Retinal pigment epithelial cell (primary cell): Measurements from ENCODE around the gene LRRC57.

ENCODE experiments used
- DNase-seq: peaks from one replicate; pipeline ENCODE4 v3.0.0-alpha.2; 2010; ENCODE audit warnings: low read depth
- H3K4me3 ChIP-seq: 2 replicates; pipeline ENCODE4 v1.5.1; 2011; ENCODE audit warnings: mild to moderate bottlenecking, low read length, control low read depth, moderate library complexity
- CTCF ChIP-seq: conservative IDR thresholded peaks from 2 replicates; pipeline ENCODE4 v1.5.1; 2011; ENCODE audit warnings: low read depth, low read length, control low read depth, inconsistent platforms

LRRC57 gene

GRCh38 chr15:42510258-42511006 is 38.2 kb downstream of the LRRC57 start:
- no peak for DNase-seq
- no peak overlapping the region for H3K4me3 ChIP-seq
- no peak for TF ChIP-seq CTCF

GRCh38 chr15:42508263-42508690 is 40.3 kb downstream of the LRRC57 start:
- H3K4me3 ChIP-seq = no peak overlapping the region
- no peak for TF ChIP-seq CTCF
- no peak for DNase-seq

DNA sequence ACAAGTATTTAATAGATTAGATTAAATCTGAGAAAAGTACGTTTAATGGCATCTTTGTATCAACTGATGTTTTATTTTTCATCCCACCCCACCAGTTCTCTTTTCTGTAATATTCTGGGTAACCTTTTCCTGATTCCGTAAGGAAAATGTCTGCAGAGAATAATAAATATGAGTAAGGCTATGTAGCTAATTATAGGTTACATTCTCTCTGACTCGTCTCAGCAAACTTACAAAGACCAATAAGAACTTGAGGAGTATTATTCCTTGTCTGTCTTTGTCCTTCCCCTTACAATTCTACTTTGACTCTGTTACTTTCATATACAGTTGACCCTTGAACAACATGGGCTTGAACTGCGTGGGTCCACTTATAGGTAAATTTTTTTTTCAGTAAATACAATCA is 41.1 kb downstream of the LRRC57 start:
- DNase-seq = no peak
- TF ChIP-seq CTCF = no peak
- H3K4me3 ChIP-seq = no peak overlapping the region

- H3K4me3 ChIP-seq = no peak overlapping the region
- no peak for TF ChIP-seq CTCF
- no peak for DNase-seq
These were observed 44.0 kb downstream of the LRRC57 start for GRCh38 chr15:42504631-42505030.

DNA sequence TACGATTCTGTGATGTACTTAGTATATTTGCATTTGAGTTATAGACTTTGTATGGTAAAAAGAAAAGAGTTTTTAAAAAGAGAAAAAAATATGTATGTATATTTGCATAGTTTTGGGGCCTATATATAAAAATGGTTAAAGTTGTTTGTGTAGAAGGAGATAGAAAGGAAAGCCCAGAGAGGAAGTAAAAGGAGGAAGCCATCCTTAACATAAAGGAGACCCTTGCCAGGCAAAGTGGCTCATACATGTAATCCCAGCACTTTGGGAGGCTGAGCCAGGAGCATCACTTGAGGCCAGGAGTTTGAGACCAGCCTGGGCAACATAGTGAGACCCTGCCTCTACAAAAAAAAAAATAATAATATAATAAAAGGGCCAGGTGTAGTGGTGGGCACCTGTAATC is 44.8 kb downstream of the LRRC57 start:
- H3K4me3 ChIP-seq = no peak overlapping the region
- no peak for DNase-seq
- no peak for TF ChIP-seq CTCF

DNA sequence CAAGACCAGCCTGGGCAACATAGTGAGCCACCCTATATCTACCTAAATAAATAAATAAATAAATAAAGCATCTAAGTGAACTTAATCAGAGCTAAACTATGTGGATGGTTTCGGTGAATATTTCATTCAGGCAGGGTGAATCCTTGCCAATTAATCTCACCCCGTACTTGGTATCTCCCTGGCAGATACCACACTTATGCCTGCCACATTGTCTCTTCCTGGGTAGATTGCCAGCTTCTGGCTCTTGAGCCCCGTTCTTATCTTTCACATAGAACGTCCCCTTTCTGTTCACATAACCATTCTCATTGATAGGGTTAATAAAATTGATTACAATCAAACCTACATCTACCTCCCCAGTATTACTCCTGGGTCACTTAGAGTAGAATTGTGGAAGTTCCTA is 46.1 kb downstream of the LRRC57 start:
- no peak for DNase-seq
- no peak overlapping the region for H3K4me3 ChIP-seq
- no peak for TF ChIP-seq CTCF

DNA sequence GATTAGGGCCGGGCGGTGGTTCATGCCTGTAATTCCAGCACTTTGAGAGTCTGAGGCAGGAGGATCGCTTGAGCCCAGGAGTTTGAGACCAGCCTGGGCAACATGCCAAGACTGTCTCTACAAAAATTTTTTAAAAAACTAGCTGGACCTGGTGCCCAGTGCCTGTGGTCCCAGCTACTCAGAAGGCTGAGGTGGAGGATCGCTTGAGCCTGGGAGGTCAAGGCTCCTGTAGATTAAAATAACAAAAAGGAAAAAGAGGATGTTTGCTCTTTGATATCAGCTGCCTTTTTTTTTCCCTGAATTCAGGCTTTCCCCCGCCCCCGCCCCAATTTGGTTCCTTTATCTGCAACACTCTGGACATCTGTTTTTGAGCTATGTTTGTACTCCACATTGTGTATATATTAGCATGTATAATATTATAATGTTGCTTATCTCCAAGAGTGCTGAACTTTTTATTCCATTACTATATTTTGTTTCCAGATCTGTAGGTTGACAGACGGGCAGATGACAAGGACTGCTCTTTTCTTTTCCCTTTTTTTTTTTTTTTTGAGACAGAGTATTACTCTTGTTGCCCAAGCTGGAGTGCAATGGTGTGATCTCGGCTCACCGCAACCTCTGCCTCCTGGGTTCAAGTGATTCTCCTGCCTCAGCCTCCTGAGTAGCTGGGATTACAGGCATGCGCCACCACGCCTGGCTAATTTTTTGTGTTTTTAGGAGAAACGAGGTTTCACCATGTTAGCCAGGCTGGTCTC is 48.6 kb downstream of the LRRC57 start:
- H3K4me3 ChIP-seq = no peak overlapping the region
- DNase-seq = no peak
- TF ChIP-seq CTCF = no peak
